ENCODE measurements around the gene MOB2.
A peak's percentile ranks its signal among the peaks of the same experiment; 100 is the strongest.

The MOB2 gene

DNA sequence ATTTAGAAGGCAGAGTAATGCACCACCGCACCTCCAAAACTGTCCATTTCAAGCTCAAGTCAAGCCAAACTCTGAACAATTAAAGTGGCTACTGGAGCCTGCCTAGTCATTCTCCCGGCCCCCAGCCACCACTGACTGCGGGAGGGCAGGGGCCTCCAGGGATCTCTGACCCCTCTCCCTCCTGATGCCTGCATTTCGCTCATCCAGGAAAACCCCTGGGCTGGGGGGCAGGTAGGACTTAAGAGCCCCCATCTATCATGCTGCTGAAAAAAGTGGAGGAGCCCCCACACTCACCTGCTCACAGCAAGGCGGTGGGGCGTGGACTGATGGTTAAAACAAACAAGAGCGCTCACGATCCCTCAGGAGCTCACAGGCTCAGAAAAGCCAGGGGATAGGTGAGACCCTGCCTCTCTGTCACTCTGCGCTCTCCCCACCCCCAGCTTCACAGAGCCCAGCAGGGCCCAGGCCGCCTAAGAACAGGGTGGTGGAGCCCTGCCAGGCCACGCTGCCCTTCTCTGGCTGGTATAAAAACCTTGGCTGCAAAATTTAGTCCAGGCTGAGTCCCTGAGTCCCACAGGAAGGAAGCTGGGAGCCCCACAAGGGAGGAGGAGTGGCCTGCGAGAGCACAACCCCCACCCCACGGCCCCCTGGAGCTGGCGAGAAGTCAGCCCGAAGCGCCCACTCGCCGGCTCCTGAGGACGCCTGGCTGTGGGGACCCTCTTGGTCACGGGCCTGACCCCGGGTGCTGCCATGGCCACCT, 21.0 kb upstream of the MOB2 start:
- no peaks in the 10 kb centered on the region for H3K27me3 ChIP-seq (replicated peaks)
- no peak for DNase-seq
- no peaks in the 10 kb centered on the region for H3K36me3 ChIP-seq (replicated peaks)
- in situ Hi-C loops (cut with HindIII; ENCODE audit: low pct_ligation_motif_present, low sequenced_read_pairs) = no loop called here
- no peak overlapping the region for H3K27ac ChIP-seq
- H3K4me3 ChIP-seq (ENCODE audit: low read depth, low read length) = no peak overlapping the region
- TF ChIP-seq, protein P1, sequence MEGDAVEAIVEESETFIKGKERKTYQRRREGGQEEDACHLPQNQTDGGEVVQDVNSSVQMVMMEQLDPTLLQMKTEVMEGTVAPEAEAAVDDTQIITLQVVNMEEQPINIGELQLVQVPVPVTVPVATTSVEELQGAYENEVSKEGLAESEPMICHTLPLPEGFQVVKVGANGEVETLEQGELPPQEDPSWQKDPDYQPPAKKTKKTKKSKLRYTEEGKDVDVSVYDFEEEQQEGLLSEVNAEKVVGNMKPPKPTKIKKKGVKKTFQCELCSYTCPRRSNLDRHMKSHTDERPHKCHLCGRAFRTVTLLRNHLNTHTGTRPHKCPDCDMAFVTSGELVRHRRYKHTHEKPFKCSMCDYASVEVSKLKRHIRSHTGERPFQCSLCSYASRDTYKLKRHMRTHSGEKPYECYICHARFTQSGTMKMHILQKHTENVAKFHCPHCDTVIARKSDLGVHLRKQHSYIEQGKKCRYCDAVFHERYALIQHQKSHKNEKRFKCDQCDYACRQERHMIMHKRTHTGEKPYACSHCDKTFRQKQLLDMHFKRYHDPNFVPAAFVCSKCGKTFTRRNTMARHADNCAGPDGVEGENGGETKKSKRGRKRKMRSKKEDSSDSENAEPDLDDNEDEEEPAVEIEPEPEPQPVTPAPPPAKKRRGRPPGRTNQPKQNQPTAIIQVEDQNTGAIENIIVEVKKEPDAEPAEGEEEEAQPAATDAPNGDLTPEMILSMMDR (IDR thresholded peaks at IDR 0.05; ENCODE audit: low read depth, low read length, missing control alignments) = no peak

DNA sequence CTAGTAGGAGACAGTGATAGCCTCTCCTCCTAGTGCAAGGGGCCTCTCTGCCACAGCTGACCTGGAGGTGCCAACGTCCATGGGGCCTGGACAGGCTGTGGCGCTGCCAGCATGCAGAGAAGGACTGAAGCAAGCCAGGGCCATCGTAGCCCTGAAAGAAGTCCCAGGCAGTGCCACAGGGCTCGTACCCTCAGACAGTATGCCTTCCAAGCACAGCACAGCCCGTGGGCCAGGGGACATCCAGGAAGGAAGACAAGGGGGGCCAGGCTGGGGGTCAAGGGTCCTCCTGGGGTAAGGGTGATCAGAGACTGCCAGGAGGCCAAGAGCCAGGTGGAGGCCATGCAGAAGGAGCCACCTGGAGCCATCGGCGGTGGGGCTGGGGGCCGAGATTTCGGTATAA, 20.4 kb upstream of the MOB2 start:
- TF ChIP-seq, protein P1 (IDR thresholded peaks at IDR 0.05; ENCODE audit: low read depth, low read length, missing control alignments) = no peak
- no peak overlapping the region for H3K27ac ChIP-seq
- no peak overlapping the region for H3K4me3 ChIP-seq (ENCODE audit: low read depth, low read length)
- no peak for DNase-seq
- no peaks in the 10 kb centered on the region for H3K36me3 ChIP-seq (replicated peaks)
- in situ Hi-C loops (cut with HindIII; ENCODE audit: low pct_ligation_motif_present, low sequenced_read_pairs) = no loop called here
- H3K27me3 ChIP-seq (replicated peaks) = no peaks in the 10 kb centered on the region

DNA sequence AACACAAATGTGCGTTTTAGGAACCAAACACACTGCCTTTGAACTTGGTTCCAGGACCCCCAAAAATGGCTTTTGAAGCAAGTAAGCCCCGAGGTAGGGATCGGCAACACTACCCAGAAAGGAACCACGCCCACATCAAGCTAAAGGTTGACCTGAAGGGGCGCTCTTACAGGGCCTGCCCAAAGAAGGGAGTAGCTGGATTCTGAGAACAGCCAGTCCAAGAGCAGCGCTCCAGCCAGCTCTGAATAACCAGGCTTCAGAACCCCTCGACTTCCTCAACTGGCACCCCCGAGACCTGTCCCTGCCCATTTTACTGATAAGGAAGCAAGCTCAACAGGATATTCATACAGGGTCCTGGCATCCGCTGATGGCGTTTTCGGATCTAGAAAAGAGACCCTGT, 18.9 kb upstream of the MOB2 start:
- in situ Hi-C loops (cut with HindIII; ENCODE audit: low pct_ligation_motif_present, low sequenced_read_pairs) = no loop called here
- TF ChIP-seq, protein P1 (IDR thresholded peaks at IDR 0.05; ENCODE audit: low read depth, low read length, missing control alignments) = peak; percentile 13

DNA sequence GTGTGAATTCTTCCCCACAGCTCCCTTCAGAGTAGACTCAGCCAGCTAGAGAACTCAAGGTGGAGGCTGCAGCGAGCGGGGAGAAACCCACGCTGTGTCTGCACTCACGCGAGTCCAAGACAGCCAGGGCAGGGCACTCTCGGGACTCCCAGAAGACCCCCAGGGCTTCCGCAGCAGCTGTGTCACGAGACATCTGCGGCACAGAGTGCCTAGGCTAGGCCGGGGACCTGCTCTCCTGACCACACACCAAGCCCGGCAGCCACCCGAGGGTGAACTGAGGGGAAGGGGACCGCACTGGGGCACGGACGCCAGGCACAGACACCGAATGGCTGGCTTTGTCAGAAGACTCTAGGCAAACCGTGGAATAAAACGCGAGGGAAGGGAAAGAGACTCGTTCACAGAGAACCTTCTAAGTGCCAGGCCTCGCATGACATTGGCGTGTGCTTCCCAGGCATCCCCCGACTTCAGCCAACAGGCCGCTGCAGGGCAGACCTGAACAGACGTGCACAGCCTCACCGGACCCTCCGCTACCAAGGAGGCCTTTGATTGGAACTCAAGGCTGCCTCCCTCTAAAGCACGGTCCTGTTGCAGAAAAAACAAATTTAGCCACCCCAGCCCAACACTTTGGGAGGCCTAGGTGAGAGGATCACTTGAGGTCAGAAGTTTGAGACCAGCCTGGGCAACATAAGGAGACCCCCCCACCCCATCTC, 18.2 kb upstream of the MOB2 start:
- TF ChIP-seq, protein P1 (IDR thresholded peaks at IDR 0.05; ENCODE audit: low read depth, low read length, missing control alignments) = no peak
- no peak overlapping the region for H3K27ac ChIP-seq
- no peak overlapping the region for H3K4me3 ChIP-seq (ENCODE audit: low read depth, low read length)
- in situ Hi-C loops (cut with HindIII; ENCODE audit: low pct_ligation_motif_present, low sequenced_read_pairs) = no loop called here
- H3K36me3 ChIP-seq (replicated peaks) = no peaks in the 10 kb centered on the region
- no peak for DNase-seq
- H3K27me3 ChIP-seq (replicated peaks) = no peaks in the 10 kb centered on the region

More for the DNA sequence above, 18.9 kb upstream of the MOB2 start:
- no peak for DNase-seq
- Histone ChIP-seq H3K27me3 (replicated peaks) (no peaks in the 10 kb centered on the region), H3K4me3 (ENCODE audit: low read depth, low read length) (no peak overlapping the region), H3K27ac (no peak overlapping the region), H3K36me3 (replicated peaks) (no peaks in the 10 kb centered on the region)

DNA sequence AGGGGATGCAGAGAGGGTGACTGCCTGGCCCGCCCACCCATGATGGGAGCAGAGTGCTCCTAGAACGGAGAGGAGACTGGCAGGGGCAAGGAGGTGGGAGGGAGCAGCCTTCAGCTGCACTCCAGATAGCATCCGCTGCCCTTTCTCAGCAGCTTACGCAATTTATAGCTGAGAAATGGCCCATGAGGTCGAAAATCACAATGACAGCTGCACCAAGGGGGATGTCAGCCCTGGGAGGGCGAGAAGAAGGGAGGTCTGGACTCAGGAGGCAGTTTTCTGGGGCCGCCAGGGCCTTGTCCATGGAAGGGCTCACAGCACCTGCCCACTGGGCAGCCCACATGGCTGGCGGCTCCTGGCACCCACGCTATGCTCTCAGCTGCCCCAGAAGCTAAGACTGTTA, 17.6 kb upstream of the MOB2 start:
- H3K36me3 ChIP-seq (replicated peaks) = no peaks in the 10 kb centered on the region
- in situ Hi-C loops (cut with HindIII; ENCODE audit: low pct_ligation_motif_present, low sequenced_read_pairs) = no loop called here
- H3K27me3 ChIP-seq (replicated peaks) = no peaks in the 10 kb centered on the region
- TF ChIP-seq, protein P1 (IDR thresholded peaks at IDR 0.05; ENCODE audit: low read depth, low read length, missing control alignments) = no peak
- DNase-seq = no peak
- no peak overlapping the region for H3K4me3 ChIP-seq (ENCODE audit: low read depth, low read length)
- no peak overlapping the region for H3K27ac ChIP-seq
